Left cardiac atrium (tissue), 4 donors: ENCODE data around the gene SLCO3A1. TPM values are rescaled to one million over a fixed set of nuclear protein-coding genes. Genes with fewer than 3 reads are reported as not detected.

ENCODE experiments used
- ATAC-seq, 2 donors: fragments of 200-7000 bp; cut with Tn5 transposase; one replicate each; pipeline ENCODE4 v1.9.1; 2020; ENCODE audit warnings: mild to moderate bottlenecking in 2 of 2, moderate library complexity in 2 of 2
- DNase-seq: peaks from one replicate; pipeline ENCODE4 v3.0.0-alpha.2; 2020
- intact Hi-C, 2 donors: fragments of 100-400 bp; cut with DNase I; formaldehyde crosslinking; loops; one replicate each; pipeline versions ENCODE4 v1.14.1 to v1.15.1; 2022 to 2023
- total RNA-seq, 2 donors: library from RNA; stranded (reverse); fragmentation: NEBNext Ultra II Directional; extraction: Animal tissue kit (Norgen Biotek cat#: 25700); gene quantifications; one replicate each; pipeline ENCODE4 v1.2.1, GENCODE V29; 2021
- donor health status: DM: no; HTN: yes; CAD: no.
- donor health status: DM: no; HTN: yes; CAD: no; lungs with severe emphysema.
- donor health status: DM: yes; HTN: yes; CAD: no.
- donor health status: Dilated cardiomyopathy.

The SLCO3A1 gene
- total RNA-seq, 2 donors from 2014 or later: 37.8 to 47.7 TPM

GRCh38 chr15:91894606-91895005, 41.1 kb downstream of the SLCO3A1 start:
- no peak for ATAC-seq
- no peak for DNase-seq
- intact Hi-C loops: no loop called here

- ATAC-seq: no peak
- intact Hi-C loops: no loop called here
Measured at GRCh38 chr15:91895051-91895450, 41.5 kb downstream of the SLCO3A1 start.

GRCh38 chr15:91896341-91897055, 43.0 kb downstream of the SLCO3A1 start:
- intact Hi-C loops: no loop called here
- ATAC-seq (no peak), DNase-seq (no peak)

More at GRCh38 chr15:91895051-91895450, 41.5 kb downstream of the SLCO3A1 start:
- no peak for DNase-seq

- DNase-seq (peak; percentile 39), ATAC-seq (peak; percentile 83 to 87)
Measured at GRCh38 chr15:91897585-91898372, 44.3 kb downstream of the SLCO3A1 start.

GRCh38 chr15:91898843-91899242, 45.3 kb downstream of the SLCO3A1 start:
- ATAC-seq (no peak), DNase-seq (no peak)
- intact Hi-C loops: no loop called here

More at GRCh38 chr15:91897585-91898372, 44.3 kb downstream of the SLCO3A1 start:
- intact Hi-C loops: no loop called here

- intact Hi-C loops: no loop called here
- no peak for DNase-seq
- ATAC-seq: no peak
Measured at GRCh38 chr15:91904942-91905341, 51.4 kb downstream of the SLCO3A1 start.

- ATAC-seq (peak in 1 of 2 donors; percentile 40), DNase-seq (no peak)
- intact Hi-C loops: no loop called here
Measured at GRCh38 chr15:91908391-91908790, 54.9 kb downstream of the SLCO3A1 start.

- intact Hi-C loops: no loop called here
- DNase-seq: no peak
- ATAC-seq: no peak
Measured at GRCh38 chr15:91909111-91909510, 55.6 kb downstream of the SLCO3A1 start.

- intact Hi-C loops: no loop called here
- DNase-seq (no peak), ATAC-seq (no peak)
Measured at GRCh38 chr15:91909574-91909973, 56.1 kb downstream of the SLCO3A1 start.

- intact Hi-C loops: no loop called here
- DNase-seq (no peak), ATAC-seq (no peak)
Measured at GRCh38 chr15:91911844-91912243, 58.3 kb downstream of the SLCO3A1 start.

GRCh38 chr15:91912336-91912735, 58.8 kb downstream of the SLCO3A1 start:
- DNase-seq (no peak), ATAC-seq (no peak)
- intact Hi-C loops: no loop called here

- DNase-seq: no peak
- no peak for ATAC-seq
- intact Hi-C loops: no loop called here
Measured at GRCh38 chr15:91913560-91913959, 60.1 kb downstream of the SLCO3A1 start.

- ATAC-seq (no peak), DNase-seq (no peak)
- intact Hi-C loops: no loop called here
Measured at GRCh38 chr15:91915576-91915975, 62.1 kb downstream of the SLCO3A1 start.

- ATAC-seq: no peak
- no peak for DNase-seq
- intact Hi-C loops: no loop called here
Measured at GRCh38 chr15:91916051-91916450, 62.5 kb downstream of the SLCO3A1 start.

- no peak for DNase-seq
- ATAC-seq: peak in 1 of 2 donors; percentile 41
- intact Hi-C loops: no loop called here
Measured at GRCh38 chr15:91917686-91918360, 64.3 kb downstream of the SLCO3A1 start.

GRCh38 chr15:91919014-91919534, 65.6 kb downstream of the SLCO3A1 start:
- DNase-seq: peak; percentile 58
- intact Hi-C loops: no loop called here
- peak; percentile 73 to 74 for ATAC-seq

- peak in 1 of 2 donors; percentile 32 for ATAC-seq
- intact Hi-C loops: loop anchor here in 1 of 2 donors (10.0 kb wide), 1 partner anchor 67 kb away; the partner anchor contains the start of gene SLCO3A1
Measured at GRCh38 chr15:91921188-91921842, 67.8 kb downstream of the SLCO3A1 start.

GRCh38 chr15:91921843-91922198, 68.3 kb downstream of the SLCO3A1 start:
- ATAC-seq (no peak), DNase-seq (no peak)
- intact Hi-C loops: loop anchor here in 1 of 2 donors (10.0 kb wide), 1 partner anchor 67 kb away; the partner anchor contains the start of gene SLCO3A1

More at GRCh38 chr15:91921188-91921842, 67.8 kb downstream of the SLCO3A1 start:
- no peak for DNase-seq
